MM.1S (cell line): ENCODE results near the gene CASP10.

Experiments
- DNase-seq: peaks from one replicate; pipeline ENCODE4 v3.0.0-alpha.2; 2015
- H2AFZ ChIP-seq: fragments of 300-600 bp; sonication (generic); 2 replicates; pipeline ENCODE4 v1.6.0; 2016; ENCODE audit warnings: antibody characterized with exemption, low read length
- H3F3A ChIP-seq: fragments of 300-600 bp; sonication (generic); 2 replicates; pipeline ENCODE4 v1.6.1; 2016; ENCODE audit warnings: mild to moderate bottlenecking, antibody characterized with exemption, low read length, moderate library complexity, mixed read lengths; ENCODE audit not compliant: insufficient read depth
- H3K27ac ChIP-seq: fragments of 300-600 bp; sonication (generic); 2 replicates; pipeline ENCODE4 v1.5.1; 2016; ENCODE audit warnings: mild to moderate bottlenecking, low read length
- H3K27me3 ChIP-seq: fragments of 300-600 bp; sonication (generic); replicated peaks from 2 replicates; pipeline ENCODE4 v1.6.0; 2016; ENCODE audit warnings: low read length; ENCODE audit not compliant: insufficient read depth
- H3K36me3 ChIP-seq: fragments of 300-600 bp; sonication (generic); replicated peaks from 2 replicates; pipeline ENCODE4 v1.6.1; 2016; ENCODE audit warnings: mild to moderate bottlenecking, low read length, mixed read lengths; ENCODE audit not compliant: insufficient read depth
- H3K4me1 ChIP-seq: fragments of 300-600 bp; sonication (generic); 2 replicates; pipeline ENCODE4 v1.6.1; 2016; ENCODE audit warnings: low read length, mixed read lengths
- H3K4me2 ChIP-seq: fragments of 300-600 bp; sonication (generic); 2 replicates; pipeline ENCODE4 v1.6.0; 2016; ENCODE audit warnings: low read depth, low read length
- H3K4me3 ChIP-seq: fragments of 300-600 bp; sonication (generic); 2 replicates; pipeline ENCODE4 v1.5.1; 2016; ENCODE audit warnings: low read length, mixed read lengths
- H3K79me2 ChIP-seq: fragments of 300-600 bp; sonication (generic); 2 replicates; pipeline ENCODE4 v1.6.1; 2016; ENCODE audit warnings: mixed run types, low read length, mixed read lengths
- H3K9ac ChIP-seq: fragments of 300-600 bp; sonication (generic); 2 replicates; pipeline ENCODE4 v1.6.1; 2016; ENCODE audit warnings: low read length, mixed read lengths
- H3K9me2 ChIP-seq: fragments of 300-600 bp; sonication (generic); replicated peaks from 2 replicates; pipeline ENCODE4 v1.6.1; 2016; ENCODE audit warnings: mild to moderate bottlenecking, low read length, mixed read lengths; ENCODE audit not compliant: insufficient read depth
- H3K9me3 ChIP-seq: fragments of 300-600 bp; sonication (generic); replicated peaks from 2 replicates; pipeline ENCODE4 v1.6.1; 2016; ENCODE audit warnings: mild to moderate bottlenecking, low read length, mixed read lengths; ENCODE audit not compliant: insufficient read depth
- H4K20me1 ChIP-seq: fragments of 300-600 bp; sonication (generic); 2 replicates; pipeline ENCODE4 v1.6.1; 2016; ENCODE audit warnings: mild to moderate bottlenecking, low read length, moderate library complexity, mixed read lengths; ENCODE audit not compliant: insufficient read depth
- CTCF ChIP-seq: fragments of 300-600 bp; sonication (generic); IDR thresholded peaks from 2 replicates; pipeline ENCODE4 v1.5.1; 2016; ENCODE audit warnings: antibody characterized with exemption, low read length, mixed read lengths
- EZH2 ChIP-seq: fragments of 300-600 bp; sonication (generic); optimal IDR thresholded peaks from 2 replicates; pipeline ENCODE3; 2017; ENCODE audit warnings: low read depth, mild to moderate bottlenecking, antibody characterized with exemption, low read length, mixed read lengths
- EZH2phosphoT487 ChIP-seq: fragments of 300-600 bp; sonication (generic); IDR thresholded peaks from 2 replicates; pipeline ENCODE4 v1.6.1; 2018; ENCODE audit warnings: antibody characterized with exemption, low read length

The CASP10 gene

GRCh38 chr2:201200345-201200744 lies 17.4 kb downstream of the CASP10 start:
- Histone ChIP-seq H3K27ac (no peak overlapping the region), H3K9me2 (no peaks in the 10 kb centered on the region), H2AFZ (no peak overlapping the region), H3K27me3 (no peaks in the 10 kb centered on the region), H3K4me1 (peaks cover 22% of the 10 kb centered on the region), H3F3A (no peaks in the 10 kb centered on the region), H4K20me1 (no peaks in the 10 kb centered on the region), H3K9me3 (no peaks in the 10 kb centered on the region), H3K4me3 (no peak overlapping the region), H3K9ac (no peak overlapping the region), H3K36me3 (peaks cover 25% of the 10 kb centered on the region; the same call in 1 of the 2 replicates), H3K79me2 (peaks cover 88% of the 10 kb centered on the region), H3K4me2 (no peak overlapping the region)
- no peak for DNase-seq
- no peak for TF ChIP-seq EZH2
- TF ChIP-seq CTCF, result no peak
- no peak for TF ChIP-seq EZH2phosphoT487

GRCh38 chr2:201201371-201201770 lies 18.4 kb downstream of the CASP10 start:
- Histone ChIP-seq H4K20me1 (no peaks in the 10 kb centered on the region), H3K9me3 (no peaks in the 10 kb centered on the region), H3K27ac (no peak overlapping the region), H3K4me1 (peaks cover 11% of the 10 kb centered on the region), H3K9me2 (no peaks in the 10 kb centered on the region), H3K4me2 (no peak overlapping the region), H3F3A (no peaks in the 10 kb centered on the region), H3K79me2 (peaks cover 86% of the 10 kb centered on the region), H3K27me3 (no peaks in the 10 kb centered on the region), H3K36me3 (peaks cover 19% of the 10 kb centered on the region; the same call in 1 of the 2 replicates), H3K4me3 (no peak overlapping the region), H2AFZ (no peak overlapping the region), H3K9ac (no peak overlapping the region)
- no peak for DNase-seq
- TF ChIP-seq EZH2 (no peak), CTCF (no peak), EZH2phosphoT487 (no peak)

GRCh38 chr2:201203916-201204654 lies 21.1 kb downstream of the CASP10 start:
- Histone ChIP-seq H4K20me1 (no peaks in the 10 kb centered on the region), H3K4me3 (no peak overlapping the region), H3K9ac (no peak overlapping the region), H2AFZ (no peak overlapping the region), H3K9me2 (no peaks in the 10 kb centered on the region), H3K79me2 (peaks cover 82% of the 10 kb centered on the region), H3K4me1 (no peaks in the 10 kb centered on the region), H3F3A (0 out of 2 replicates have a peak, but pooled peaks cover 8% of the 10 kb centered on the region), H3K9me3 (no peaks in the 10 kb centered on the region), H3K27me3 (no peaks in the 10 kb centered on the region), H3K36me3 (peaks cover 12% of the 10 kb centered on the region; the same call in 1 of the 2 replicates), H3K4me2 (no peak overlapping the region), H3K27ac (no peak overlapping the region)
- TF ChIP-seq EZH2 (no peak), EZH2phosphoT487 (no peak), CTCF (no peak)
- DNase-seq, result no peak
